SH-SY5Y (cell line): ENCODE measurements around the gene UQCC2.

ENCODE experiments used
- GATA2 ChIP-seq: IDR thresholded peaks from 2 replicates; pipeline ENCODE4 v1.6.1; 2011; ENCODE audit warnings: mild to moderate bottlenecking, low read depth, low read length
- GATA3 ChIP-seq: IDR thresholded peaks from 2 replicates; pipeline ENCODE4 v1.6.1; 2011; ENCODE audit warnings: low read depth, mild to moderate bottlenecking, low read length, moderate library complexity

DNA sequence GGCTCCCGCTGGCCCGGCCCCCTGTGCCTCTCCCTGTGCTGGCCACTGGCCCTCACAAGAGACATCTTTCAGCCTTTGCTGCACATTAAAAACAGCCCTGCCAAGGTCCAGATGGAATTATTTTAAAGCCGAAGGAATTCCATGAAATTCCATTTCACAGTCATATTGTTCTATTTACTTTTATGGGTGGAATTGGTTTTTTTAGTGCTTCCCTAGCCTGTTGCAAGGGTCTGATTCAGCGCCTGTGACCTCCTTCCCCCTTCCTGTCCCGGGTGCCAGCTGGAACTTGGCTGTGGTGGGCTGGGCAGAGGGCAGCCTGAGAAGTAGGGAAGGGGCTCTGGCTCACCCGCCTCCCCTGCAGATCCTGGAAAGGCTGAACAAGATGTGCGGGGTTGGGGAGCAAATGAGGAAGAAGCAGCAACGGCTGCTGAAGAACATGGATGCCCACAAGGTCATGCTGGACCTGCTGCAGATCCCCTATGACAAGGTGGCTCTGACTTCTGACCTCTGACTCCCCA, 34.3 kb downstream of the UQCC2 start:
- TF ChIP-seq GATA2 (no peak), GATA3 (no peak)
